T-helper 2 cell (primary cell): ENCODE results near the gene ASPSCR1.

ENCODE experiments used
- DNase-seq, 5 experiments: peaks; one replicate each; pipeline versions ENCODE4 v3.0.0 to v3.0.0-alpha.2; 2012 to 2022

Gene ASPSCR1

DNA sequence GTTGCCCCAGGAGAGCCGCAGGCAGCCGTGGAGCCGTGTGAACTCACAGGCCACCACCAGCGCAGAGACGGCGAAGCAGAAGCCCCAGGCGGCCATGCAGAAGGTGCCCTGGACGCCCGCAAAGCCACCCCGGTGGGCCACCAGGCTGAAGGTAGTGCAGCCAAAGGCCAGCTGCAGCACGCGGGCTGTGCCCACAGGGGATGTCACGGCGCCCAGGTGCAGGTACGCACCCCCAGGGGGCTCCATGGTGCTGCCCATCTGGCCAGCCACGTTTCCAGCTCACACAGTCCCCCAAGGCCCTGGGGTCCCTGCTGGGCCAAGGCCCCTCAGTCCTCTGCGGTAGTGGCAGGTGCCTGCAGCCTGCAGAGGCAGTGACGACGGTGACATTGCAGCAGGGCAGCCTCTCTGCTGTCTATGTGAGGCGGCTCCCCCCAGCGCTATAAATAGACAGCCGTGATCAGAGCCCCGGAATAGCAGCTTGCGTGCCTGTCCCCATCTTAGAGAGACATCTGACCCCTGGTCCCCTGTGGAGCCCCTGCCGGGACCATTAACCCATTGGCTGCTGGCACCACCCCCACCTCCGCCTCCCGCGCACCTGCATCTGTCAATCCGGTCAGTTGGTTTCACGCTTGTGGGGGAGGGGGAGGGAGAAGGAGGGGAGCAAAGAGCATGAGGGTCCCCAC, 35.8 kb upstream of the ASPSCR1 start:
- DNase-seq, result no peak

DNA sequence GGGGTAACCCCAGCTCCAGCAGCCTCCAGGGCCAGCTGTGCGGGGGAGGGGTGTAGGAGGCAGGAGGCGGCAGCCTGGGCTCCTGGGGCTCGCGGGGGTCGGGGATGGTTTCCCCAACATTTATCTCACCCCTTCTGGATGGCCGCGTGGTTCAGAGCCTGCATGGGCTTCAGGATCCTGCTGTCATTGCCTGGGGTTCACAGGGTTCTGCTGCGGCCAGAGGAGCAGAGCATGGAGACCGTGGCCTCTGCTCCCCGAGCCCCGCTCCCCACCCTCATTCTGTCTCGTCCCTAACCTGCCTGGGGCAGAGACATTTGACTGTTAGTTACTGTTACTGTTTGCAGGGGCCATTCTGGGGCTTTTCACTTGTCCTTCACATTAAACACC, 35.3 kb upstream of the ASPSCR1 start:
- DNase-seq, result no peak

DNA sequence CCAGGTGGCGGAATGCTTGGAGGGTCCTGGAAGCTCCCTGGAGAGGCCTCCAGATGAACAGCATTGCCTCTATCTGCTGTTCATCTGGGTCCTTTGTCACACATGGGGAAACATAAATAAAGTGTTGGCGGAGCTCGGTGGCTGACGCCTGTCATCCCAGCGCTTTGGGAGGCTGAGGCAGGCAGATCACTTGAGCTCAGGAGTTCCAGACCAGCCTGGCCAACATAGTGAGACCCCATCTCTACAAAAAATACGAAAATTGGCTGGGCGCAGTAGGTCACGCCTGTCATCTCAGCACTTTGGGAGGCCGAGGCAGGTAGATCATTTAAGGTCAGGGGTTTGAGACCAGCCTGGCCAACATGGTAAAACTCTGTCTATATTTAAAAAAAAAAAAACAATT, 32.6 kb upstream of the ASPSCR1 start:
- DNase-seq, result no peak

DNA sequence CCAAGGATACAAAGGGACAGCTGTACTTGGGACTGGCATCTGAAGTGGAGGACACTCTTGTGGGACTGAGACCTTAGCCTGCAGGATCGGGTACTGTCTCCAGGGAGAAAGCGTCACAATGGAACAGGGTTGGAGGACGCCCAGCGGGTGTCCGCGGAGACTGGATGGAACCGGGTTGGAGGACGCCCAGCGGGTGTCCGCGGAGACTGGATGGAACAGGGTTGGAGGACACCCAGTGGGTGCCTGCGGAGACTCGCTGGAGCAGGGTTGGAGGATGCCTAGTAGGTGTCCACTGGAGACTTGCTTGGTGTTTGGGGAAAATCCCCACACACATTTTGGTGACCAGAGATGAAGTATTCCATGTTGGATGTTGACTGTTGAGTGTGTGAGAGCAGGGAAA, 30.2 kb upstream of the ASPSCR1 start, which contains the start of gene MYADML2:
Gene MYADML2 (minus strand): TSS at position 45 of the 400 bp plus-strand sequence. CDS start 5,492 bp downstream, outside the sequence.
- no peak for DNase-seq

DNA sequence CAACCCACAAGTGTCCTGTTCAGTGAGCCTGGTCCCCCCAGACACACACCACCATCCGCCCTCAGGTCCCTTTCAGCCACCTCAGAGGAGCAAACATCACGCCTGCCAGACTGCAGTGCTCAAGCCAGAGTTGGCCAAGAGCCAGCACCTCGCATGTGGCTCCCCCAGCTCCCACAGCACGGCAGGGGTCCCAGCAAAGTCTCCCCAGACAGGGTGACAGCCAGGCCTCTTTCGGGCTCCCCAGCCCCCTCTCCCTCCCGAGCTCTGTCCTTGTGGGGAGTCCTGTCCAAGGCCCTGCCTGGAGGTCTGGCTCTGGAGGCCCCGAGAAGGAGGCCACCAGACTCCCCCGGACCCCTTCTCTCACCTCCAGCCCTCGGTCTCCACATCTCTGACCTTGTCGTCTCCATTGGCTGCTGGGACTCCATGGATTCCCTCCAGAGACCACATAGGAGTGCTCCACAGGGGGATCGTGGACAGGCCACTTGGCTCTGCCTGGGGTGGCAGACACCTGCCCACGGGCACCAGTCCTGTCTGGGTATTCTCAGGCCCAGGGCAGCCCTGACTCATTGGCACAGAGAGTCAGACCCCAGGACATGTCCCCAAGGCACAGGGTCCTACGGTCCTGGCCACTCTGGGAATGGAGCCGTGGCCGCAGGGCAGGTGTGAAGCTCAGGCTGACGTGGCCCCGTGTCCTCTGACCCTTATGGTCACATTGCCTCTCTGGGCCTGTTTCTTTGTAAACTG, 28.6 kb upstream of the ASPSCR1 start:
- DNase-seq, result no peak

DNA sequence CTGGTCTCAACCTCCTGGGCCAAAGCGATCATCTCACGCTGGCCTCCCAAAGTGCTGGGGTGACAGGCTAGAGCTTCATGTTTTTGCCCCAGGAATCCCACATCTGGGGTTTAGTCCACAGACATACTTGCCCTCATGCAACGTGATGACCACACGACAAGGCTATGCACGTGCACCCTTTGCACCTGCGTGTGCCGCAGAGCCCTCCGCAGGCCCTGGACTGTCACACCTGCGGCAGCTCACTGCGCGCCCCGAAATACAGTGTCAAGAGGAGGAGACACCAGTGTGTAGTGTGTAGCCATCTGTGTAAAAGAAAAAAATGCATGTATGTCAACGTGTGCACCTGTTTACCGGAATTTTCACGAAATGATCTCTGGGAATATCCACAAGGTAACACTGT, 26.9 kb upstream of the ASPSCR1 start:
- DNase-seq, result no peak

DNA sequence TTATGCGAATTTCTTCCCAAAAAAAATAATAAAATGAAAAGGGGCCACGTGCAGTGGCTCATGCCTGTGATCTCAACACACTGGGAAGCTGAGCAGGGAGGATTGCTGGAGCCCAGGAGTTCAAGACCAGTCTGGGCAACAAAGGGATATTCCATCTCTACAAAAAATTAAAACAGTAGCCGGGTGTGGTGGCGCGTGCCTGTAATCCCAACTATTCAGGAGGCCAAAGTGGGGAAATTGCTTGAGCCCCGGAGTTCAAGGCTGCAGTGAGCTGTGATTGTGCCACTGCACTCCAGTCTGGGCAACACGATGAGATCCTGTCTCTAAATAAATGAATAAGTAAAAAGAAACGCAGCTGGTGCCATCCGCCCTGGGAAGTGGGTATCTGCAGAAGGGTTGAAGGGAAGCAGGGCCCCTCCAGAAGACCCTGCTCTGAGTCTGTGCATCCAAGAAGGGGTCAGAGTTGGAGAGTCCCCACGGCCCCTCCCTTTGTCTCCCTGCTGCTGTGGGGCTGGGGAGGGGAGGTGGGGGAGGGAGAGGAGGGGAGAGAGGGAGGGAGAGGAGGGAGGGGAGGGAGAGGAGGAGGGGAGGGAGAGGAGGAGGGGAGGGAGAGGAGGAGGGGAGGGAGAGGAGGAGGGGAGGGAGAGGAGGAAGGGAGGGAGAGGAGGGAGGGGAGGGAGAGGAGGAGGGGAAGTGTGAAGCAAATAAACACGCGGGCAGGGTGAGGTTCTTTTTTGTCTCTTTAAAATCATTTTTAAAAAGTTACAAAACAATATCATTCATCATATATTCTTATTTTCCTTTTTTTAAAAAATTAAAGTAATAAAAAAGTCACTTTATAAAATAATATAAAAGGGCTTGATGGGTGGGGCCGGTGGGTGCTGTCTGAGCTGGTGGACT, 25.4 kb upstream of the ASPSCR1 start:
- DNase-seq, result no peak

DNA sequence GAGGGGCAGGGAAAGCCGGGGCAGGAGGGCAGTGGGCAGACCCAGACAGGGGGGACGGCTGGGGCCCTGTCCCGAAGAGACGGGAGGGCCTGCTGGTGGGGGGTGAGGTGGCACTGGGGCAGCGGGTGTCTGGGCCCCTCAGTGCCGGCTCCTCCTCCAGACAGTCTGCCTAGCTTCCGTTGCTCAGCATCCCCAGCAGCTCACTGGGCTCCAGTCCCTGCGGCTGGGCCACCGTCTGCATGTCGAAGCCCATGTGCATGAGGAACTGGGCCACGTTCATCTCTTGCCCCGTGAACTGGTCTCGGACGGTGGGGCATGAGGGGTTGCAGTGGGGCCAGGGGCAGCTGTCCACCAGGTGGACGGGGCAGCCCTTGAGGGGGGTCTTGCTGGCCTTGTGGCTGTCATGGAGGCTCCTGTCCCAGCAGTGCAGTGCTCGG, 24.6 kb upstream of the ASPSCR1 start:
- DNase-seq, result no peak

DNA sequence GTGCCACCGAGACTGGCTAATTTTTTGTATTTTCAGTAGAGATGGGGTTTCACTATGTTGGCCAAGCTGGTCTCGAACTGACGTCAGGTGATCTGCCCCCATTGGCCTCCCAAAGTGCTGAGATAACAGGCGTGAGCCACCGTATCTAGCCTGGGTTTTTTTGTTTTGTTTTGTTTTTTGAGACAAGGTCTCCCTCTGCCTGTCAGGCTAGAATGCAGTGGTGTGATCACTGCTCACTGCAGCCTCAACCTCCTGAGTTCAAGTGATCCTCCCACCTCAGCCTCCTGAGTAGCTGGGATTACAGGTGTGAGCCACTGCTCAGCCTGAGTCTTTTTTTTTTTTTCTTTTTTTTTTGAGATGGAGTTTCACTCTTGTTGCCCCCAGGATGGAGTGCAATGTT, 24.0 kb upstream of the ASPSCR1 start:
- peak in 1 of 5 experiments; percentile 40 for DNase-seq

DNA sequence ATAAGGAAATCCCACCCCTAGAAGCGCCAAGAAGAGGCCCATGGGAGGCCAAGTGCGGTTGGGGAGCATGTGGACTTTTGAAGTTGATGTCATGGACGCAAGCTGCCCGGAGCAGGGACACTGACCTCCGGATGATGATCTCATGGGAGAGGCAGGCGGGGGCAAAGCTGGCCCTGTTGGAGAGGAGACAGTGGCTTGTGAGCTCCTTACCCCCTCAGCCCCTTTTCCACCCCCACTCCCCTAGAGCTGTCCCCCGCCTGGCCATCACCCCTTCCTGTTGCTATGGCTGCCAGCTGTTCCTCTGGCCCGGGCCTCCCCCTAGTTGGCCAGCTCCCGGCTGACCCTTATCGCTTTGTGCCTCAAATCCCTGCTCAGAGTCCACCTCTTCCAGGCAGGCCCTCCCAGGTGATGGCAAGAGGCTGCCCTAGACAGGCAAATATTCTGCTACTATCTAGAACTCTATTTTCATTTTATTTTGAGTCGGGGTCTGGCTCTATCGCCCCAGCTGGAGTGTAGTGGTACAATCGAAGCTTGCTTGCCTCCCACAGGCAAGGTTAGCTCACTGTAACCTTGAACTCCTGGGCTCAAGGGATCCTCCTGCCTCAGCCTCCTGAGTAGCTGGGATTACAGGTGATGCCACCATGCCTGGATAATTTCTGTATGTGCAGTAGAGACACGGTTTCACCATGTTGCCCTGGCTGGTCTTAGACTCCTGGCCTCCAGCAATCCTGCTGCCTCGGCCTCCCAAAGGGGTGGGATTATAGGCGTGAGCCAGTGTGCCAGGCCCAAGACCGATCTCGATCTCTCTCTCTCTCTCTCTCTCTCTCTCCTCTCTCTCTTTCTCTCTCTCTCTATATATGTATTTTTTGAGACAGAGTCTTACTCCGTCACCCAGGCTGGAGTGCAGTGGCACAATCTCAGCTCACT, 23.0 kb upstream of the ASPSCR1 start:
- no peak for DNase-seq

DNA sequence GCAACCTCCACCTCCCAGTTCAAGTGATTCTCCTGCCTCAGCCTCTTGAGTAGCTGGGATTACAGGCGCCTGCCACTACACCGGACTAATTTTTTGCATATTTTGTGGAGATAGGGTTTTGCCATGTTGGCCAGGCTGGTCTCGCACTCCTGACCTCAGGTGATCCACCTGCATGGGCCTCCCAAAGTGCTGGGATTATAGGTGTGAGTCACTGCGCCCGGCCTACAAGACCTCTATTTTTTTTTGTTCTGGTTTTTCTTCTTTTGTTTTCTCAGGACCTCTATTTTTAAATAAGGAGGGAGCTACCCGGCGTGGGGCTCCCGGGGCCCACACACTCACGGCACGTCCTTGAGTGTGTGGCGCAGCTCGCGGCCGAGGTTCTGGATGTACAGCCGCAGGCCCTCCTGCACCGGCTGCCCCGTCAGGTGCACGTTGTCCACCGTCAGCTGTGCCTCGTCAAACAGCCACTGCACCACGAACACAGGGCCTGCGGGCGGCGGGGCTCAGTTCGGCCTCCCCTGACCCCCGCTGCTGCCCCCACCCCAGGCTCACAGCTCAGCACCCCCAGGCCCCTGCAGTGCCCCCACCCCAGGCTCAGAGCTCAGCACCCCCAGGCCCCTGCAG, 22.3 kb upstream of the ASPSCR1 start:
- no peak for DNase-seq

DNA sequence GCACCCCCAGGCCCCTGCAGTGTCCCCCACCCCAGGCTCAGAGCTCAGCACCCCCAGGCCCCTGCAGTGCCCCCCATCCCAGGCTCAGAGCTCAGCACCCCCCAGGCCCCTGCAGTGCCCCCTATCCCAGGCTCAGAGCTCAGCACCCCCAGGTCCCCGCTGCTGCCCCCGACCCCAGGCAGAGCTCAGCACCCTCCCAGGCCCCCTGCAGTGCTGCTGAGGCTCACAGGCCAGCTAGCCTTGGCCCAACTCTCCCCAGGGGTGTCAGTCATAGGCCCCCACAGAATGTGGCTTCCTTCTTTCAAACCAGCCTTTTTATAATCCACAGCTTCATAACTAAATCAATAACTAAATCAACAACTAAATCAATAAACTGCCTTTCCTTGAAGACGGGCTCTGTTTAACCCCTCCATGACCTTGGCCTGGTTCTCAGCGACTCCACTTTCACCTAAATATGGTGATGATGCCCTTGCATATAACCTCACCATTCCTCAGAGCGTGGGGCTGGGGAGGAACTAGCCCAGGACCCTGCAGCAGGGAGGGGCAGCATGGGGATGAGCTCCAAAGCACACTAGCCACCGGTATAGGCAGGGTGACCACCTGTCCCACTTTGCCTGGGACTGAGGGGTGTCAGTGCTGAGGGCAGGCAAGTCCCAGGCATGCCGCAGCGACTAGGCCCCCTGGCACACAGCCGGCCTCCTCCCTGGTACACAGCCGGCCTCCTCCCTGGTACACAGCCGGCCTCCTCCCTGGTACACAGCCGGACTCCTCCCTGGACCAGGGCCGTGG, 21.5 kb upstream of the ASPSCR1 start:
- DNase-seq, result no peak

DNA sequence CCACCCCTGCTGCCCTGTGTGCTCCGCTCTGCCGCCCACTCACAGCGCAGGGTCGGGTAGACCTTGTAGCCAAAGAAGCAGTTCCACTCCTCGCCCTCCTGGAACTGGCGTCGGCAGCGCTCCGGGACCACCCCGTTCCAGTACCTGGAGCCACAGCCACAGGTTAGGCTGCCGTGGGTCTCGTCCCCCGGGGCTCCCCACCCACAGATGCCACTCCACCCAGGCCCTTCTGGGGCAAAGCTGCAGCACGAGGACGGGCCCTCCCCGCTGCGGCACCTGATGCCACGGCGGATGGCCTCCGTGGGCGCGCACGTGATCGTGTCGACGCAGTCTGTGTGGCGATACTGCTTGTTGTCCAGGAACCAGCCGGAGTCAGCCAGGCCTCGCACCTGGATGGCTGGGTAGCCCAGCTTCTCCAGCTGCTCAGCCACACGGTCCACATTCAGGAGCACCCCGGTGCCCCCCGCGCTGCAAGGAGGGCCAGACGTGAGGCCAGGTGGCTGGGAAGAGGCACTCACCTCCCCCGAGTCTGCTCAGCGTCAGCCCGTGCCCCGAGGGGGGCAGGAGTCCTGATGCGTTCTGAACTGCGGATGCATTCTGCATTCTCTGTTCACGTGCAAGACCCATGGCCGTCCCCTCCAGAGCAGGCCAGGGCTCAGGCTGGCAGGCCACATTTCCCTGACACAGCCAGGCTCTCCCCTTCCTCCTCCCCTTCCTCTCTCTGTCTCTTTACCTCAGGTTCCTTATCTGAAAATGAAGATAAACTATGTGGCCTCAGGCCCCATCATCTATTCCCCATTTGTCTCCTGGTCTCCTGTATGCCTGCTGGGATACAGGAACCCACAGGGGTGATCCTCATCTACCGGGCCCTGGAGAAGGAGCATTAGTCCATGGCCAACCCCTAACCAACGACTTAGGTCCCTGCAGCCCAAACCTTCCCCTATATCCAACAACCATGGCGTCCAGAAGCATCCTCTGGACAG, 20.5 kb upstream of the ASPSCR1 start:
- DNase-seq, result no peak

DNA sequence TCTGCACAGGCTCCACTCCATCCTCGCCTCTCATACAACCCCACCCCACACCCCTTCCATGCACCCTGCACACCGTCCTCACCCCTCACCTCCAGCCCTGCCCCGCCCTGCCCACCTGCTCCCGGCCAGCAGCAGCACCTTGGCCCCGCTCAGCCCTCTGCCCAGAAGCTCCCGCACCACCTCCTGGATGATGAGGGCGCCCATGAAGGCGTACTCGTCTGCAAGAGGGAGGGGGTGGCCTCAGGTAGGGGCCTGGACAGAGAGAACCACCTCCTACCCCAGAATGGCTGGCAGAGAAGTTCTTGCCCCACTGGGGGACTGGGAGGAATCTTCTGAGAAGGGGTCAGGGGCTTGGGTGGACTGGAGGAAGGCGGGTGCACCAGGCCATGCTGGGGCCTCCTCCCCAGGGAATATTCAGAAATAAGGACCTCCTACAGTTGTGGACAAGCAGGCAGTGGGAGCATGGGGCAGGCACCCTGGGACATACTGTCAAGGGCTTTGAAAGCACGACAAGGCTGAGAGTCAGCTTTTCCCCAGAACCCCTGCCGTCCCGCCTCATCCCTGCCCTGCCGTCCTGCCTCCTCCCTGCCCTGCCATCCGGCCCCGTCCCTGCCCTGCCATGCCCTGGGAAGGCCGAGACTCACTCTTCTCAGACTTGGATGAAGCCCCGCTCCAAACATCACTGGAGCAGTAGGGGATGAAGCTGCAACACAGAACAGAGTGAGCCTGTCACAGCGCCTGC, 19.6 kb upstream of the ASPSCR1 start:
- no peak for DNase-seq

DNA sequence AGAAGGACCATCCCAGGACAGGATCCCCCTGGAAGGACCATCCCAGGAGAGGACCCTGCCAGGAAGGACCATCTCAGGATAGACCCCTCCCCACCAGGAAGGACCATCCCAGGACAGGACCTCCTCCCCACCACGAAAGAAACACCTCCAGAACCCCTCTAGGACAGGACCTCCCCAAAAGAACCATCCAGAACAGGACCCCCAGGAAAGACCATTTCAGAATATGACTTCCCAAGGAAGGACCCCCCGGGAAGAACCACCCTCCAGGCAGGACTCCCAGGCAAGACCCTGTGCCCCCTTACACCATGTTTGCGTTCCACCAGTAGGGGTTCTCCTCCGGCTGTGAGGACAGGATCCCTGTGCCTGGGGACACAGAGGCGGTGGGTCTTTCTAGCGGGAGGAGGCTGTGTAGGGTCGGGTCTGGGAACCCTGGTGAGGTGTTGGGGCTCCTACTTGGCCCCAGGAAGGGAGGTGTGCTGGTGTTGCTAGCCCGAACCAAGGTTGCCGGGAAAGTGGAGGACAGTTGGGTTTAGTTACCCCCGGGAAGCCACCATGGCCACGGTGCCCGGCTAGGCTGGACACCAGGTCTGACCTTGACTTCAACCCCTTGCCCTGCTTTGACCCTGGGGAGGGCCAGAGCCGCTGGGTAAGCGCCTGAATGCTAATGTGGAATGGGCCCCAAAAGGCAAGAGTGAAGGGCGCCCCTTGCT, 18.6 kb upstream of the ASPSCR1 start:
- no peak for DNase-seq

DNA sequence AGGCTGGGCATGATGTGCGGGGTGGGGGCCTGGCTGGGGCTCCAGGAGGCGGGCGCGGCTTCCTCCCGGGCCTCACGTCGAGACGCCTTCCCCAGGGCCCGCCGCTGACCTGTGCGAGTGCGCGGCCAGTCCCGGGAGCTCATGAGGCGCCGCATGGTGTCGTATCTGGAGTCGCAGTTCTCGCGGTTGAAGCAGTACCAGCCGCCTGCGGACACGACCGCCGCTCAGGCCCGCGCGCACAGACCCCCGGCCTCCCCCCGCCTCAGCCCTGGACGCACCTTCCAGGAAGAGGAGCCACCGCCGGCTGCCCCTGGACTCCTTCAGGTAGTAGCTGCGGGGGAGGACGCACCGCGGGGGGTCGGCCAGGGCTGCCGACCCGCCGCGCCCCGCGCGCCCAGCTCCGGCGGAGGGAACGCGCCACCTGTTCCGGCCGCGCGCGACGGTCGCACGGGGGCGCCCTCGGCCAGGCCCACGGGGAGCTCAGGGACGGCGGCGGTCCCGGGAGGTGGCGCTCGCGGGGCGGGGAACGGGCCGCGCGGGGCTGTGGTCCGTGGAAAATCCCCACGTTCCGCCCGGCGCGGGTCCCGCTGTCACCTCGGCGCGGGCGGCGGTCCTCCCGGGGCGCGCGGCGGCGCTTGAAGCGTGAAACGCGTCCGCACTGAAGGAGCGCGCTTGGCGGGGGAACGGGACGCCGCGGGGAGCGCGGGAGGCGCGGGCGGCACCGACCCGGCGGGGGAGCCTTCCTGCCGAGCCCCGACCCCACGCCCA, 17.9 kb upstream of the ASPSCR1 start:
- peak; percentile 66 to 82 (median 75) for DNase-seq
